ENCODE data around the gene CC2D1A. TPM values are rescaled to one million over a fixed set of nuclear protein-coding genes. Genes with fewer than 3 reads are reported as not detected.

Gene CC2D1A
- total and polyA plus RNA-seq, 2 experiments from 2014 or later = 23.1 to 39.7 TPM

- TF ChIP-seq ETS1 (IDR thresholded peaks at IDR 0.05) (no peak), ZNF331 (CRISPR knock-in tag; IDR thresholded peaks at IDR 0.05; ENCODE audit: low read depth) (no peak), CTCF (conservative IDR thresholded peaks at IDR 0.05; ENCODE audit: low read depth in 2 of 2) (no peak), REST (IDR thresholded peaks at IDR 0.05; ENCODE audit: unreplicated experiment) (no peak), STAT1 (IDR thresholded peaks at IDR 0.05; ENCODE audit: unreplicated experiment) (no peak), ZNF114 (CRISPR knock-in tag; IDR thresholded peaks at IDR 0.05) (no peak), CREB1 (CRISPR knock-in tag; IDR thresholded peaks at IDR 0.05; ENCODE audit: low read depth) (no peak), EZH2 (IDR thresholded peaks at IDR 0.05; ENCODE audit: low read depth, unreplicated experiment) (no peak), POLR2AphosphoS5 (IDR thresholded peaks at IDR 0.05; ENCODE audit: low read depth) (no peak)
These were observed 6.0 kb upstream of the CC2D1A start (continued) for GRCh38 chr19:13899912-13900584.

- TF ChIP-seq CREB1 (CRISPR knock-in tag; IDR thresholded peaks at IDR 0.05; ENCODE audit: low read depth) (no peak), CTCF (conservative IDR thresholded peaks at IDR 0.05; ENCODE audit: low read depth in 2 of 2) (peak; percentile 59 to 67)
- H3K36me3 Mint-ChIP-seq (ENCODE audit: low read depth) = no peaks in the 10 kb centered on the region; the same call in 2 of the 3 replicates
- Histone ChIP-seq H3K27me3 (ENCODE audit: insufficient read depth) (peaks cover 10% of the 10 kb centered on the region; the same call in 1 of the 2 replicates), H3K9me2 (ENCODE audit: insufficient read depth) (no peaks in the 10 kb centered on the region), H3K4me2 (no peak overlapping the region), H3F3A (replicated peaks; ENCODE audit: low read depth) (no peaks in the 10 kb centered on the region), H4K20me1 (replicated peaks; ENCODE audit: insufficient read depth) (no peaks in the 10 kb centered on the region), H3K79me2 (replicated peaks; ENCODE audit: insufficient read depth) (peaks cover 4% of the 10 kb centered on the region; the same call in 1 of the 2 replicates), H3K4me1 (ENCODE audit: insufficient read depth) (0 out of 2 replicates have a peak, but pooled peaks cover 5% of the 10 kb centered on the region), H3K4me3 (no peak overlapping the region), H3K36me3 (ENCODE audit: insufficient read depth) (no peaks in the 10 kb centered on the region), H3K27ac (ENCODE audit: low read depth) (no peak overlapping the region), H2AFZ (peak overlapping the region; percentile 18; the same call in 1 of the 2 replicates)
- DNase-seq (ENCODE audit: low spot score) (peak; percentile 65), ATAC-seq (no peak)
- H3K4me3 Mint-ChIP-seq = no peak overlapping the region
- H3K4me1 Mint-ChIP-seq = peaks cover 5% of the 10 kb centered on the region; the same call in 2 of the 3 replicates
- peaks cover 4% of the 10 kb centered on the region; the same call in 2 of the 3 replicates for H3K9me3 Mint-ChIP-seq
- H3K27ac Mint-ChIP-seq = no peak overlapping the region
- H3K27me3 Mint-ChIP-seq (ENCODE audit: insufficient read depth, low read depth, poor library complexity) = peaks cover 34% of the 10 kb centered on the region
These were observed 2.9 kb upstream of the CC2D1A start for GRCh38 chr19:13902993-13903555.
